IPS-15b (cell line): ENCODE data around the gene BTBD9.

Source experiments
- H3K27me3 ChIP-seq: one replicate; pipeline ENCODE4 v1.6.1; 2013; ENCODE audit warnings: low read length; ENCODE audit not compliant: control insufficient read depth, insufficient read depth
- H3K36me3 ChIP-seq: one replicate; pipeline ENCODE4 v1.6.1; 2013; ENCODE audit warnings: low read length; ENCODE audit not compliant: control insufficient read depth, insufficient read depth
- H3K4me1 ChIP-seq: one replicate; pipeline ENCODE4 v1.6.1; 2013; ENCODE audit warnings: mild to moderate bottlenecking, low read length; ENCODE audit not compliant: control insufficient read depth, insufficient read depth
- H3K4me3 ChIP-seq: one replicate; pipeline ENCODE4 v1.5.1; 2013; ENCODE audit warnings: low read depth, low read length
- H3K9ac ChIP-seq: one replicate; pipeline ENCODE4 v1.6.1; 2013; ENCODE audit warnings: low read depth, mild to moderate bottlenecking, low read length
- H3K9me3 ChIP-seq: one replicate; pipeline ENCODE4 v1.6.1; 2013; ENCODE audit warnings: mild to moderate bottlenecking, low read length; ENCODE audit not compliant: control insufficient read depth, insufficient read depth

BTBD9 gene

DNA sequence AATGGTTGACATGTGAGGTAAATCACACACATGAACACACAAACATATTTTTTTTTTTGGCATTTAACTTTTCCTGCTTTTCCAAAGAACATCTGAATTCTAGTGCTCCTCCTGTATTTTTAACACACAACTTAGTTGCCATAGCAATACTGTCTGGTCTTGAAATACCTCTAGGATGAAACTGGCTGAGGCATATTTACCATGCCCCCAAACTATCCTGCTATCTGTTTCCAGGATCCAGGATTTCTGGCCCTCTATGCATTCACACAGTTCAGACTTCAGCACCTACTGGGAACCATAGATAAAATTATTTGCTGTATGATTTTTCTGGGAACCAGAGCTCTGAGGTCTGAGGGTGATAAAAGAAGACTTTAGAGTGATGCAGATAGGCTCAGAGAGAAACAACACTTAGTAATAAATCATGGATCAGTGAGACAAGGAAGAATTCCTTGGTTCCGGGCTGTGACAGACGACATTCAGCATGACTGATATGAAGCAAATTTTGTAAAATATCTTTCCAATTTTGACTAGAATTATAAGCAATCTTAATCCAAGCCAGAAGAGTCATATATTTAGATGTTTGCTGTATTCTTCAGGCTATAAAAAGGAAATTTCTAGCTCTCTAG, 359.7 kb downstream of the BTBD9 start:
- Histone ChIP-seq H3K9me3 (no peaks in the 10 kb centered on the region), H3K9ac (no peak overlapping the region), H3K4me1 (peaks cover 3% of the 10 kb centered on the region), H3K27me3 (no peaks in the 10 kb centered on the region), H3K36me3 (no peaks in the 10 kb centered on the region), H3K4me3 (no peak overlapping the region)

DNA sequence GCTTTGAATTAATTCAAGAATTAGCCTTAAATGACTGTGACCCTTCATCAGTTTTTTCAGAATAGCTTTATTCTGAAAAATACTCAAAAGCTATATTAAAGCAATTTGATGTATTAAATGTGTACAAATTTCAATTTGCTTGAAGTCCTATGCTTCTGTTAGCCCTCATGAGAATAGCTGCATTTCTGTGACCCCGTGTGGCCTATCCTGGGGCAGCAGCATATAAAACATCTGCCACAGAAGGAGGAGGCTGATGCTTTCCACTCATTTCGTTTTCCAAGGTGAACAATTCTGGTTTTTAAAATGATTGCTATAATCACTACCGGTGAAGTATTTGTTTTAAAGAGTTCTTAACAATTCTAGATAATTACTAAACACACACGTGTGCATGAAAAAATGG, 360.3 kb downstream of the BTBD9 start:
- peaks cover 3% of the 10 kb centered on the region for H3K4me1 ChIP-seq
- no peak overlapping the region for H3K4me3 ChIP-seq

DNA sequence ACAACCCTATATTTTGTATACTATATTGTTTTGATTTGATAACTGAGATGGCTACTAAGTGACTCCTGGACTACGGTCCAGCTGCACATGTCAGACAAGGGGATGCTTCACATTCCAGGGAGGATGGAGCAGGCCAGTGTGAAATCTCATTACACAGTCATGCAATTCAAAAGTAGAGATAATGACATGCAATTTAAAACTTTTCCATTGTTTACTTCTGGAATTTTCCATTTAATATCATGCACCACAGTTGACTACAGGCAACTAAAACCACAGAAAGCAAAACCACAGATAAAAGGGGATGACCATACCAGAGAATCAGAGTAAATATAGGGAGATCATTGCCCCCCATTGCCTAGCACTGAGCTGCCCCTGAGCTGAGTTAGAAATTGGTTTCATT, 366.4 kb downstream of the BTBD9 start:
- H3K9me3 ChIP-seq: no peaks in the 10 kb centered on the region
- H3K9ac ChIP-seq: no peak overlapping the region

More for the DNA sequence above, 360.3 kb downstream of the BTBD9 start:
- Histone ChIP-seq H3K9me3 (no peaks in the 10 kb centered on the region), H3K36me3 (no peaks in the 10 kb centered on the region), H3K9ac (no peak overlapping the region), H3K27me3 (no peaks in the 10 kb centered on the region)

DNA sequence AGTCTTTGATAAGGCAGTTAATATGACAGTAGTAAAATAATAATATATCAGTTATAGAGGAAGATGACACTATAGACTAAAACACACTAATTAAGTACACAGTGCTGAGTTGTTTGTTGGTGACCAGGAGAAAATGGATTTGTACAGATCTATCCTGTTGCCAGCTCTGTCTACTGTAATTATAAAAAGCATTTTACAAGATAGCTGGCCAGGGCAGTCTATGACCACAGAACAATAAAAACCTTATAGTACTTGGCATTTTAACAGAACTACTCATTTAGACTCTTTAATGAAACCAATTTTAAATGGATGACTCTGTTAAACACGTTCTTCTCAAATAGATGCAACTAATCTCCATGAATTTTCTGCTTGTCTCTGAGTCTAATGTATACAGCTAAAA, 367.5 kb downstream of the BTBD9 start:
- Histone ChIP-seq H3K36me3 (no peaks in the 10 kb centered on the region), H3K4me3 (no peak overlapping the region), H3K27me3 (no peaks in the 10 kb centered on the region), H3K9me3 (no peaks in the 10 kb centered on the region), H3K4me1 (peaks cover 15% of the 10 kb centered on the region), H3K9ac (no peak overlapping the region)

More for the DNA sequence above, 366.4 kb downstream of the BTBD9 start:
- H3K36me3 ChIP-seq: no peaks in the 10 kb centered on the region
- H3K4me3 ChIP-seq: no peak overlapping the region
- H3K27me3 ChIP-seq: no peaks in the 10 kb centered on the region
- H3K4me1 ChIP-seq: peaks cover 15% of the 10 kb centered on the region

DNA sequence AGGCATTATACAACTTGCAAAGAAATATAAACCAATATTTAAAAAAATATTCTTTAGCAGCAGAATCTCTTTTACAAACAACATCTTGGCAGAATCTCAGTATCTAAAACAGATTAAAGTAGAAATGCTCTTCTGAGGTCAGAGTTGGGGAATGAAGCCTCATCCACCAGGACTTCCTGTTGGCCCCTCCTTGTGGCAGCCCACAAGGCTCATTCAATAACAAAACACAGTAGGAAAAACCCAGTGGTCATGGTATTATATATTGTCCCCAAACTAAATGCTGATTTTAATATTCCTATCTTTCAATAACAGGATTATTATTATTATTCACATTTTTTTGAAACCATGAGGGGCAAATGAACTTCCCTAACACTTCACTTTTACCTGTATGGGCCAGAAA, 368.6 kb downstream of the BTBD9 start:
- Histone ChIP-seq H3K4me3 (no peak overlapping the region), H3K9ac (no peak overlapping the region), H3K27me3 (no peaks in the 10 kb centered on the region), H3K36me3 (no peaks in the 10 kb centered on the region), H3K9me3 (no peaks in the 10 kb centered on the region), H3K4me1 (peaks cover 15% of the 10 kb centered on the region)

DNA sequence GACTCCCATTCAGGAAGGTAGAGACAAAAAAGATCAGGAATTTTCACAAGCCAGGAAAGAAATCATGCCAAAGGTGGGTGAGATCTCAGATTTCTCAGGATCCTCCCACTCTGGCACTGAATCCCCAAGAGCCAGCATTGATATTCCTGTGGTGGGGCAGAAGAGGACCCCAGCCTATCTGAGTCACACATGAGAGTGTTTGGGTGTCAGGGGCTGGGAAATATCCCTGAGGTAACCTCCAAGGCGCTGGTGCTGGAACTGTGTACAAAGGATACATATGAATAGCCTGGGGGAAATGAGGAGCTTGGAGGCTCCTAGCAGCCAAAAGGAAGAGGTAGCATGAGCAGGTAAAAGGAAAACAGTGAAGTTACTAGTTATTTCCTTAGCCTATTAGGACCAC, 369.4 kb downstream of the BTBD9 start:
- Histone ChIP-seq H3K9ac (no peak overlapping the region), H3K27me3 (no peaks in the 10 kb centered on the region), H3K9me3 (no peaks in the 10 kb centered on the region), H3K36me3 (no peaks in the 10 kb centered on the region), H3K4me1 (peaks cover 15% of the 10 kb centered on the region), H3K4me3 (no peak overlapping the region)

DNA sequence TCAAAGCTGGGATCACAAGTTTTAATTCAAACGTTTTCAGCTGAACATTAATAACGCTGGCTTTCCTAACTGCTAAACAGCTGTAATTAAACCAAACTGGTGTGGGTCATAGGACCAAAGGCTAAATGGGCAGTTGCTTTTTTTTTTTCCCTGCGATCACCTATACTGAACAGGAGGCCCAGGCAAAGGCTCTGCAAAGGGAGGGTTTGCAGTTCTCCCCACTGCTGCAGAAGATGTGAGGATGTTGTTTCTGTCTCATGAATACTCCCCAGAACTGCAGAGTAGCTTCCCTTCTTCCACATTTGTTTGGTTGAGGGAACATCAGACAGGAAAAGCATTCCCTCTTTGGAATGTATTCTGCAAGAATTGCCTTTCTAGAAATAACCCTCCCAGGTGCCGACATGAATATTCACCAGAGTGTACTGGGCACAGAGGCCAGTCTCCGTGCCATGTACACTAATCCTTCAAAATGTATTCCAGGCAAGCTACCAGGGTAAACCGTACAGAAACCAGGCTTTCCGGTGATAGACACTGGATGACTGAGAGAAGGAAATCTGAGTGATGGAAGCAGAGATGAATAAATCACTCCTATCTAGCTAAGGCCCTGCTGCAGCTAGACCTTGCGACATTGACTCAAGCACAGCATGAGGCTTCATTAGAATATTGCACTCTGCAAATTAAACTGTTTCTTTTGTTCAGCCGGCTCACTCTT, 370.1 kb downstream of the BTBD9 start:
- no peaks in the 10 kb centered on the region for H3K9me3 ChIP-seq
- H3K4me3 ChIP-seq: no peak overlapping the region
- peaks cover 15% of the 10 kb centered on the region for H3K4me1 ChIP-seq
- H3K9ac ChIP-seq: no peak overlapping the region
- no peaks in the 10 kb centered on the region for H3K36me3 ChIP-seq
- no peaks in the 10 kb centered on the region for H3K27me3 ChIP-seq

DNA sequence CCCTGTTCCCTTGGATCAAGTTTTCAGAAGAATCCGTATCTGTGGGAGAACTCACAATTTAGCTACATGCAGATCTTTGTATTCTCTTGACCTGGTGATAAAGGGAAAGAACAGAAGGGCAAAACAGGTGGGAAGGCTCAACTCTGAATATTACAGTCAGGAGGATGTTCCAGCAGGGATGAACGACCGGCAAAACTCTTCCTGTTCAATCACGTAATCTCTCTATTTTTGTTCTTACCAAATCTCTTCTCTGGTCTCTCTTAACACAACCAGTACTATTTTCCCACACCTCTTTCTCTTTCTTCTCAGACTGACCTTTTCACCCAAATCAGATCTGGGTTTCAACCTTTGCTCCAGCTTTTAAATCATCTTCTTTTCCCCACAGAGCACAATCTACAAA, 371.4 kb downstream of the BTBD9 start:
- peaks cover 21% of the 10 kb centered on the region for H3K4me1 ChIP-seq
- H3K9me3 ChIP-seq: no peaks in the 10 kb centered on the region
- no peak overlapping the region for H3K9ac ChIP-seq

DNA sequence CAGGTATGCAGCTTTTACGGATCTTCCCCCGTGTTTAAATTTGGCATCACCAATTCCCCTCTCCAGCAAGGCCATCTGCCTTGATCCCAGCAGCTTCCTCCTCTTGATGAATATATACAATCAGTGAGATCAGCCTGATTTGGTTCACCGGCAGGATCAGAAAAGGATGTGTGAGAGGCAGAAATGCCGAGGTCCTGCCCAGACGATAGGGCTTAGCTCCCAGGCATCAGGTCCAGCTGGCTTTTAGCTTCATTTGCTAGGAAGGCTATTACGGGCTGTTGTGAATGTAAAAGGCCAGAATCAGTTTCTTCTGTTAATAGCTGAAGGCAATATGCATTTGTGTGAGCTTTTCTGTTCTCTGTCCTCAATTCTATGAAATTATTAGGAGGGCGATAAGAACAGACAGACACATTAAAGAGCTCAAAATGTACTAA, 372.8 kb downstream of the BTBD9 start:
- H3K9me3 ChIP-seq: no peaks in the 10 kb centered on the region
- no peak overlapping the region for H3K4me3 ChIP-seq
- no peak overlapping the region for H3K9ac ChIP-seq
- H3K4me1 ChIP-seq: peaks cover 28% of the 10 kb centered on the region
- H3K36me3 ChIP-seq: no peaks in the 10 kb centered on the region
- H3K27me3 ChIP-seq: no peaks in the 10 kb centered on the region

More for the DNA sequence above, 371.4 kb downstream of the BTBD9 start:
- H3K4me3 ChIP-seq: no peak overlapping the region
- H3K27me3 ChIP-seq: no peaks in the 10 kb centered on the region
- no peaks in the 10 kb centered on the region for H3K36me3 ChIP-seq

DNA sequence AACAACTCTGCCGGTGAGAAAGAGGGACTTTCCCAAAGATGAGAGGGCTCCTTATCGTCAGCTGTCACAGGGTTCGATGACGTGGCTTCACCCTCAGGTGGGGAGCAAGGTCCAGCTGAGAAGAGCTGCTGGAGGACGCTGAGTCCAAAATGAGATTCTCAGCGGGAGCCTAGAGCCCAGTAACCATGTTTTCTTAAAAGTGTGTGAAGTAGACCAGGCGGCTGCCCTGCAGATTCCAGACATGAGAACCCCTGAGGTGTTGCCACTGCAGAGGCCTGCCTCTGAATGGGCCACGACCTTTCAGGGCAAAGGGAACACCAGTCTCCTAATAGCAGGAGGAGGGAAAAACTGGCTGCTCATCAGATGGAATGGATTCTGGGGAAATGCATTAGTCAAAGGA, 375.1 kb downstream of the BTBD9 start:
- H3K4me3 ChIP-seq: no peak overlapping the region
- H3K27me3 ChIP-seq: no peaks in the 10 kb centered on the region
- peaks cover 25% of the 10 kb centered on the region for H3K4me1 ChIP-seq
- H3K36me3 ChIP-seq: no peaks in the 10 kb centered on the region
- H3K9ac ChIP-seq: peak overlapping the region; percentile 9
- H3K9me3 ChIP-seq: no peaks in the 10 kb centered on the region

DNA sequence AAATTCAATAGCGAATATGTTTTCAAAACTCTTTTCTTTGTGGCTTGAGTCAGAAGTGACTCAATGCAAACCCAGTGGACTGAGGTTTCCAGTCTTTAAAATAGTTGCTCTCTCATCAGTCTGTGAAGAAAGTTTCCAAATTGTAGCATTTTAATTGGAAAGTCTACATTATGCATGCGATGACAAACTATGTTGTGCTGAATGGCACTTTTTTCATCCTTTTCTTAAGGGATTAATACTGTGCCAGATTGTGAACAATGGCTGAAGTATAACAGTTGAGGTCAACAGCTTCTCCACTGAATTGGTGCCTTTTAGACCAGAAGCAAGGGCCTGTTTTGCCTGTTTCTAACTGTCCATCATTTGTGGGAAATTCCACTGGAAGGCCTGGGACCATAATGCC, 377.1 kb downstream of the BTBD9 start:
- no peaks in the 10 kb centered on the region for H3K36me3 ChIP-seq
- no peak overlapping the region for H3K9ac ChIP-seq
- H3K27me3 ChIP-seq: no peaks in the 10 kb centered on the region
- no peaks in the 10 kb centered on the region for H3K9me3 ChIP-seq
- peaks cover 22% of the 10 kb centered on the region for H3K4me1 ChIP-seq
- no peak overlapping the region for H3K4me3 ChIP-seq

DNA sequence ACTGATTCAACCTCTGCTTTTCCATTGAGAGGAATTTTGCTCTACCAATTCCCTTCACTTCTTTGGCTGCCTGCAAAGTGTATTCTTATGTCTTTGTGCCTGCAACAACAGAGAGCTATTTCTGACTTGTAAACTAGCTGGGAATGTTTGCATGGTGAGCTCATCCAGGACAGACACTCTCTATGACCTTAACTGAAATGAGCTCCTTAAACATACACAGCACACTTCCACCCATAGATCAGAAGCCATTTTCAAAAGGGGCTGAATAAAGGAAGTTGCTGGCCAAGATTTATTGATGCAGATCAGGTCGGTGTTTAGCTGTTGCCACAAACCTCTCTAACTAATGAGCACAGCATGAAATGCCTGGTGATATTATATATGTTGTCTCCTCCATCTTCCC, 377.7 kb downstream of the BTBD9 start:
- H3K27me3 ChIP-seq: no peaks in the 10 kb centered on the region
- H3K4me1 ChIP-seq: peaks cover 22% of the 10 kb centered on the region
- H3K9ac ChIP-seq: peak overlapping the region; percentile 13
- H3K36me3 ChIP-seq: no peaks in the 10 kb centered on the region
- no peak overlapping the region for H3K4me3 ChIP-seq
- H3K9me3 ChIP-seq: no peaks in the 10 kb centered on the region
